SW 1271 (cell line): Measurements from ENCODE around the gene GRAP2.

Experiments
- DNase-seq, 2 experiments: peaks; one replicate each; lab custom pipeline; 2025; lab: John Stamatoyannopoulos, UW

Gene GRAP2

DNA sequence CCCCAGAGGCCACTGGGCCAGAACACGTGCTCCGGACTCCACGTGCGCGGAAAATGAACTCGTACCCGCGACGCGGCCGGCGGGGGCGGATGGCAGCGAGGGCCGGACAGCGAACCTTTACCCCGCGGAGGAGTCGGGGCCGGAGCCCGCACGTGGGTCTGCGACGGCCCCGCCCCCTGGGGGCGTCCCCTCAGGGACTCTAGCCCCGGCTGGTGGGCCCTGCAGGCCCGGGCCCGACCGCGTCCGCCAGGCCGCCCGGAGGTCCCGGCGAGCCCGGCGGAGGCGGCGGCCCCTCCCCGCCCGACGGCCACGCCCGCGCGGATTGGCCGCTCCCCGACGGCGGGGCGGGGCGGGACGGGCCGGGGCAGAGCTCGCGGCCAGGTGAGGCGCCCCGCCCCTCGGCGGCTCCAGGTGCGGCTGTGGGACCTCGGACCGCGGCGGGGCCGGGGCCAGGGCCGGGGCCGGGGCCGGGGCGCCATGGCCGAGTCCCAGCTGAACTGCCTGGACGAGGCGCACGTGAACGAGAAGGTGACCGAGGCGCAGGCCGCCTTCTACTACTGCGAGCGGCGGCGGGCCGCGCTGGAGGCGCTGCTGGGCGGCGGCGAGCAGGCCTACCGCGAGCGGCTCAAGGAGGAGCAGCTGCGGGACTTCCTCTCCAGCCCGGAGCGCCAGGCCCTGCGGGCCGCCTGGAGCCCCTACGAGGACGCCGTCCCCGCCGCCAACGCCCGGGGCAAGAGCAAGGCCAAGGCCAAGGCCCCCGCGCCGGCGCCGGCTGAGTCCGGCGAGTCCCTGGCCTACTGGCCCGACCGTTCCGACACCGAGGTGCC, 93.9 kb downstream of the GRAP2 start, which contains the start of gene FAM83F:
FAM83F (plus strand) TSS at position 389 of the 827 bp plus-strand sequence; CDS start at position 478, 89 bp downstream.
- DNase-seq = no peak

- no peak for DNase-seq
Measured at GRCh38 chr22:39995393-39996252, 94.7 kb downstream of the GRAP2 start.

- DNase-seq = no peak
Measured at GRCh38 chr22:39996732-39997131, 95.8 kb downstream of the GRAP2 start.

DNA sequence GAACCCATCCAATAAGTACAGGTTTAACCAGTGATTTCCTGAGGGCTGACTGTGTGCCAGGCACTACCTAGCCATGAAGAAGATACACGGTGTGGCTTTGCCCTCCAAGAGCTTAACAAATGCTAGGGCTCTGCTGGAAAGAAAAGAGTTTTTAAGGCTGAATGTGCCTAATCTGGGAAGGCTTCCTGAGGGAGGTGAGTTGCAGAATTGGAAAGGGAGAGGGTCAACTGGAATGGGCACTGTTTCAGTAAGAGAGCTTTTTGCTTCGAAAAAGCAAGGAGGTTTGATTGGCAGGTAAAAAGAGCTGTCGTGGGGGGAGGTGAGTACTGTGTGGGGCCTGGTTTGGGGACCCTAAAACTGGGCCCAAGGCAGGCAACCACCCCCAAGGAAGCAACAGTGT, 96.5 kb downstream of the GRAP2 start:
- no peak for DNase-seq

GRCh38 chr22:39997939-39998726, 97.2 kb downstream of the GRAP2 start:
- no peak for DNase-seq

GRCh38 chr22:39999144-39999757, 98.4 kb downstream of the GRAP2 start:
- no peak for DNase-seq

- DNase-seq = no peak
Measured at GRCh38 chr22:40000171-40000570, 99.3 kb downstream of the GRAP2 start.

DNA sequence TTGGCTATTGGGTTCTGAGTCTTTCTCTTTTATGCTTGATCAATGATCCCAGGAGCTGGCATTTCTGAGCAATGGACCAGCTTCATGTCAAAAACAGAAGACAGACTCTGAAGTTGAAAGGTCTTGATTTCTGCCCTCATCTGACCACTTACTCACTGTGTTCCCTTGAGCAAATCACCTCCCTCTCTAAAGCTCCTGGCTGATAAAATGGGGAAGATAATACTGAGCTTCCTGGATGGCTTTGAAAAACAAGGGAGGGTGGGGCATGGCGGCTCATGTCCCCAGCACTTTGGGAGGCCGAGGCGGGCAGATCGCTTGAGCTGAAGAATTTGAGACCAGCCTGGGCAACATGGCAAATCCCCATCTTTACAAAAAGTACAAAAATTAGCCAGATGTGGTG, 100.2 kb downstream of the GRAP2 start:
- no peak for DNase-seq

DNA sequence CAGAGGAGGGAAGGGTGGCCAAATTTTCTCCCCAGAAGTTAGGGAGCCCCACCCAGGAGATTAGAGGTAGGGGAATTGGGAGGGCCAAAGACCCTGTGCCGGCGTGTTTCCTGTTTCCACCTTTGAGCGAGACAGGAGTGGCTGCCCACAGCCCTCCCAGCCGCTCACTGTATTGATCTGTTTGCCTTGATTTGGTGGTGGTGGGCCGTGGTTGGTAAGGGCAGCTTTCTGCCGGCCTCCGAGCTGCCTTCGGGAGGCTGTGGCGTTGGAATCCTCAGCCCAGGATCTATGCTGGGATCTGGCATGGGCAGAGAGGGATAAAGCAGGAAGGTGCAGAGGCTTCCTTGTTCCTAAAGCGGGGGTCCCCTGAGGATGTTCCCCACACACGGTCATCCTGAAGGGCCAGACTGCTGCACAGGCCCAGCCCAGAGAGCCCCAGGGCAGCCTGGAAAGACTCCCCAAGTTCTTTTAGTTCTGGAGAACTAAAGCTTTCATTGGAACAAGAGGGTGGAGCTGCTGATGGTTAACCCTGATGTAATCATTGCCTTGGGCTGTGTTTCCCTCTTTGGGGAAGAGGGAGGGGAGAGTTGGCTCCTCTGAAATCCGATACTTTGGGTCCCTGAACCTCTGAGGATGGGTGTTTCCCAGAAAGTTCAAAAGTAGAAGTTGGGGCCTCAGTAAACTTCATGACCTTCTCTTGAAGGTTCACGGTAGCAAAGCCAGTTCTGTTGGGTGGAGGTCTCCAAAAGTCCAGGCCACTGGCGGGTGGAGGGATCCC, 101.1 kb downstream of the GRAP2 start:
- DNase-seq = no peak

DNA sequence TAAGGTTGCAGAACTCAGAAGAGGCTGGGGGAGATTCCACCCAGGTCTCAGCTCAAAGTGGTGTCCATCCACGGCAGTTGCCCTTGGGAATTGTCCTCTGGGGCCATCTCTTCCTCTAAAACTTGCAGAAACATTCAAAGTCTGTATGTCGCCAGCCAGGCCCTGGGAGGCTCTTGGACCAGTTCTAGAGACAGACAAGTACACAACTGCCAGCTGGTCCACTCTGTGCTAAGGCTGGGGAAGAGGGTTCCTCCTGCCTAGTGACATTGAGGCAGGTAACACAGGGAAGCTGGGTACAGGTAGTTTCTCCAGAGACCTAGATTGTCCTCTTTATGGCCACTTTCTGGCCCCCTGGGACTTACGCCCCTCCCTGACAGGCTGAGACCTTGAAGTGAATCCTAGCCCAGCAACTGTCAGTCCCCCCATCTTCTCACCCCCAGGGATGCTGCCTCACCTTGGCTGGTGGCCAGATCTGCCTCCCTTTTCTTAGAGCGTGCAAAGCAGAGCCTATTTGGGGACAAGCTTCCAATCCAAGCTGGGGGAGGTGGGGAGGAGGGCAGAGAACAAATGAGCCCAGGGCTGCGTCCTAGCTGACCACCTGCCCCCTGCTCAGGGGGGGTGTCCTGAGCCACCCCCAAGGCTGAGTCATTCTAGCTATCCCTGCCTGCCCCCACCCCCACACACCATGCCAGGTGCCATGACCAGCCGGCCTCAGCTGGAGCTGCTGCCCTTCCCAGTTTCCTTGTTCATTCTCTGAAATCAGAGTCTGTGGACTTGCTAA, 102.2 kb downstream of the GRAP2 start:
- DNase-seq = no peak

- DNase-seq = no peak
Measured at GRCh38 chr22:40004836-40005235, 104.0 kb downstream of the GRAP2 start.

DNA sequence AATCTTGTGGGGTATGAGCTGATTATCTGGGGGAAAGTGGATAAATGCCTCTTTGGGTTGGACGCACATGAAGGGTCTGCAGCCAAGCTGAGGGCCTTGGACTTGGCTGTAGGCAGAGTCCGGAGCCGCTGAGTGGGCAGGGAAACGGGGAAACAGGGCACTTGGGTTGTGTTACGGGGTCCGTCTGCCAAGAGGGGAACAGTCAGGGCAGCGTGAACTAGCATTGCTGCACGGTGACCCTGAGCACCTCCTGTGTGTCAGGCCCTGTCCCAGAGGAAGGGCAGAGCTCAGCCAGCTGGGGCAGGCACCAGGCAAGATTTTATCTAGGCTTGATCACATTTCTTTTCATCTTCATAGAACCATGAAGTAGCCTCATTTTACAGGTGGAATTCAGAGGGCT, 105.8 kb downstream of the GRAP2 start:
- no peak for DNase-seq

DNA sequence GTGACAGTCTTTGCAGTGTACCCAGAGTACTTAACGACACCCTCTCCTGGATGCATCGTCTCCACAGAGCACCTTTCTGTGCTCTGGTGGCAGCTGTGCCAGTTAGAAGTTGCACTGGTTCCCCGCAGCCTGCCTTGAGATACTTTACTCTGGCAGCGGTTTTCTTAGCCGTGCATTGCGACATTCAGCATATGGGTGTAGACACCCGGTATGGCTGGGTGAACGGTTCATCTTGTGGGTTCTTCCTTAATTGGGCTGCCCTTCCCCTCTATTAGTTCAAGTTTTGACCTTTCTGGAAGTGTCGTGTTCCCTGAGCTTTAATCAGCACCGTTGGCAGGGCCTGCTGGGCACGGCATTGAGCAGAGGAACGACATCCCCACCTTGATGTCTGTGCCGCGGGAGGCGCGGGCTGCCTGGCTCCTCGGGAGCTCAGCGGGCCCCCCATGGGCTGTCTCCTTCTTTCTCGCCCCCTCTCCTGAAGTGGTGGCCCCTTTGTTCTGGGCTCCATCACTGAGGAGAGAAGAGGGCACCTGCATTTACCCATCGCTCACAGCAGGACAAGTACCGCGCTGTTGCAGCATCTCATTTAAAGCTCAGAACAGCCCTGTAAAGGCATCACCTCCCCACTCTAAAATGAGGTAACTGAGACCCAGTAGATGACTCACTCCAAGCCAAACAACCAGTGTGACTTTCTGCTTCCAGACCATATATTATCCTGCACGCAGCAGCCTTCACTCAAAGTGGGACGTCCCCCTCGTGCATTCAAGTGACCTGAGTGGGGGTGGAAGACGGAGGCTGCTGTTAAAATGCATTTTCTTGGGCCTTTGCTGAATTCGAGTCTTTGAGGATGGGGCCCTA, 107.2 kb downstream of the GRAP2 start:
- no peak for DNase-seq

DNA sequence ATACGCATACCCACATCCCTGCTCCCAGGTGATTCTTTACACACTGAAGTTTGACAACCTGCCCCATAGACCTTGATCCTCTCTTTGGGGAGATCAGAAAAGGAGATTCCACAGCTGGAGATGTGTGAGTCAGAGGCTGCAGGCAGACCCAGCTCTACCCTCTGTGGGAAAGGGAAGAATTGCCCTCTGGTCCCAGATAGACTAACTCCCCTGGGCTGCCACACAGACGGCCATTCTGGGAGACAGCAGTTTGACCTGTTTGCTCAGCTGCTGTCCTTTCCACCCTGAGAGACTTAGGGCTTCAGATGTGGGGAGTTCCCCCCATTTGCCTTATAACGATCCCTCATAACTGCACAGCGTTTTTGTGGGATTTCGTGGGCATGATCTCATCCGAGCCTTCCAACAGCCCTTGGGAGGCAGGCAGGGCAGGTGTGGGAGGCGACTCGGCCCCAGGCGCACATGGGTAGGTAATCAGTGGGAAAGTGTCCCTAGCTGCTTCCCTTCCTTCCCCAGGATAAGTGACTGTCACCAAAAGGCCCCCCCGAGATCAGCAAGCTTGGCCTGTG, 107.9 kb downstream of the GRAP2 start:
- DNase-seq = no peak

DNA sequence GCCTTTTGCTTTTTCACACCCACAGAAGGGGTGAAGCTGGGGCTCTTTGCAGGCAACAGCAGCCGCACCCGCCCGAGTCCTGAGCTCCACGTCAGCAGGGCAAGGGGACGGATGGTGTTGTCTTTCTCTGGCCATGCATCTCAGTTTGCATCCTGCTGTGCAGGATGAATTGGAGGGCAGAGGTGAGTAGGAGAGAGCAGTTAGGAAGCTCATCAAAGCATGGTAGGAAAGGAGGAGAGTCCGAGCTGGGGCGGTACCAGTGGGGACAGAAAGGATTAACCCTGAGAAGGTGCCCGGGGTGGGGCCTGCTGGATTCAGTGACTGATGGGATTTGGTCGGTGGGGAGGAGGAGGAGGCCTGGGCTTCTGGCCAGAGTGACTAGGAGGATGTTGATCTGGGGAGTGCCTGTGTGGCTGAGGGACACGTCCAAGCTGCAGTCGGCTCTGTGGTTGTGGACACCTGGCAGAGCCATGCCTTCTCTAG, 108.4 kb downstream of the GRAP2 start:
- no peak for DNase-seq

- no peak for DNase-seq
Measured at GRCh38 chr22:40009951-40010671, 109.2 kb downstream of the GRAP2 start.

- DNase-seq = no peak
Measured at GRCh38 chr22:40010746-40011145, 109.9 kb downstream of the GRAP2 start.

DNA sequence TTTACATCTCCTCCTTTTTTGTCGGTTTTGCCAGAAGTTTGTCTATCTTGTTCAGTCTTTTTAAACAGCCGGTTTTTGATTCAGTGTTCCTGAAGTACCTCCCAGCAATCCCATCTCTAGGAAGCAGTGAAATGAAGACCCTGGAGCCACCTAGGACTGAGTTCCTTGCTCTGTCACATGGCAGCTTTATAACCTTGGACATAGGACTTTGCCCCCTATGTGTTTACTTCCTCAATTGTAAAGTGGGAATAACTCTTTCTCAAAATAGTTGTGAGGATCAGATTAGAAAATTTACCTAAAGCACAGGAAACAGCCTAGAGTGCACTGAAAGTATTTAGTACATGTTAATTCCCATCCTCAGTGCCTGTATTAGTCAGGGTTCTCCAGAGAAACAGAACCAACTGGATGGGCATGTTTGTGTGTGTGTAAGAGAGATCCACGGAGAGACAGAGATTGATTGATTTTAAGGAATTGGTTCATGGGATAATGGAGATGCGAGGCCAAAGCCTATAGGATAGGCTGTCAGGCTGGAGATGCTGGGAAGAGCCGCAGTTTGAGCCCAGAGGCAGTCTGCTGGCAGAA, 113.9 kb downstream of the GRAP2 start:
- no peak for DNase-seq
